B cell (primary cell): ENCODE results near the gene CERS1. TPM values are rescaled to one million over a fixed set of nuclear protein-coding genes. Genes with fewer than 3 reads are reported as not detected.

Experiments
- ATAC-seq: fragments of 200-7000 bp; cut with Tn5 transposase; one replicate; pipeline ENCODE4 v1.10.0; 2021; ENCODE audit warnings: low read depth, mild to moderate bottlenecking, moderate number of reproducible peaks, moderate library complexity
- CTCF ChIA-PET: fragments of 350-600 bp; sonication (Branson Sonifier 250); formaldehyde crosslinking; loops from one replicate; lab custom pipeline; 2021; ENCODE audit warnings: antibody characterized with exemption, inconsistent platforms; lab: Charles Lee
- POLR2A ChIA-PET: fragments of 350-600 bp; sonication (Branson Sonifier 250); formaldehyde crosslinking; loops from one replicate; lab custom pipeline; 2021; ENCODE audit warnings: antibody characterized with exemption; lab: Charles Lee
- DNase-seq: peaks from one replicate; pipeline ENCODE4 v3.0.0; 2013
- H2AFZ ChIP-seq: 2 replicates; pipeline ENCODE4 v1.6.1; 2012; ENCODE audit warnings: mild to moderate bottlenecking, low read depth, low read length; ENCODE audit not compliant: insufficient read depth, poor library complexity, severe bottlenecking
- H3K27ac ChIP-seq, 2 donors: 1 replicate in 1 of 2; 2 replicates in 1 of 2; pipeline ENCODE4 v1.5.1; 2012 to 2013; ENCODE audit warnings: low read length in 2 of 2, mild to moderate bottlenecking in 2 of 2, moderate library complexity in 1 of 2
- H3K27me3 ChIP-seq, 4 experiments: fragments of 200-600 bp in 1 of 4; sonication (generic) in 1 of 4; replicated peaks in 1 of 4; 1 replicate in 2 of 4; 2 replicates in 2 of 4; pipeline versions ENCODE4 v1.6.1 to v1.7.0; 2013 to 2016; ENCODE audit warnings: low read length in 3 of 4, mild to moderate bottlenecking in 2 of 4, mixed read lengths in 1 of 4, moderate library complexity in 1 of 4; ENCODE audit not compliant: insufficient read depth in 4 of 4, control insufficient read depth in 3 of 4; ENCODE audit errors: control extremely low read depth in 1 of 4
- H3K36me3 ChIP-seq, 2 experiments: replicated peaks in 1 of 2; 1 replicate in 1 of 2; 2 replicates in 1 of 2; pipeline versions ENCODE4 v1.6.1 to v1.7.1; 2013; ENCODE audit warnings: low read length in 1 of 2; ENCODE audit not compliant: insufficient read depth in 2 of 2, control insufficient read depth in 1 of 2; ENCODE audit errors: control extremely low read depth in 1 of 2, extremely low read depth in 1 of 2
- H3K4me1 ChIP-seq, 2 donors: fragments of 200-600 bp in 1 of 2; sonication (generic) in 1 of 2; 1 replicate in 1 of 2; 2 replicates in 1 of 2; pipeline versions ENCODE4 v1.5.1 to v1.6.1; 2013 to 2017; ENCODE audit warnings: low read length in 2 of 2; ENCODE audit not compliant: control insufficient read depth in 2 of 2, insufficient read depth in 2 of 2
- H3K4me2 ChIP-seq: replicated peaks from 2 replicates; pipeline ENCODE3; 2012; ENCODE audit warnings: mild to moderate bottlenecking, low read depth, low read length; ENCODE audit not compliant: poor library complexity, severe bottlenecking
- H3K4me3 ChIP-seq, 5 experiments: fragments of 200-600 bp in 1 of 5; sonication (generic) in 1 of 5; 1 replicate in 3 of 5; 2 replicates in 2 of 5; pipeline versions ENCODE4 v1.5.1 to v1.7.0; 2011 to 2016; ENCODE audit warnings: low read length in 4 of 5, mild to moderate bottlenecking in 4 of 5, low read depth in 2 of 5, control low read depth in 1 of 5, moderate library complexity in 1 of 5; ENCODE audit not compliant: insufficient read depth in 1 of 5; ENCODE audit errors: control extremely low read depth in 1 of 5, extremely low read depth in 1 of 5
- H3K79me2 ChIP-seq: fragments of 200-600 bp; sonication (generic); one replicate; pipeline ENCODE4 v1.6.0; 2016; ENCODE audit warnings: low read length; ENCODE audit not compliant: control insufficient read depth, insufficient read depth
- H3K9ac ChIP-seq: fragments of 200-600 bp; sonication (generic); 2 replicates; pipeline ENCODE4 v1.6.1; 2017; ENCODE audit warnings: mild to moderate bottlenecking, low read length, moderate library complexity
- H3K9me3 ChIP-seq, 3 donors: one replicate each; pipeline versions ENCODE4 v1.6.1 to v1.7.1; 2013; ENCODE audit warnings: low read length in 2 of 3; ENCODE audit not compliant: control insufficient read depth in 2 of 3, insufficient read depth in 1 of 3; ENCODE audit errors: control extremely low read depth in 1 of 3
- H4K20me1 ChIP-seq: 2 replicates; pipeline ENCODE4 v1.6.0; 2012; ENCODE audit warnings: mild to moderate bottlenecking, low read length; ENCODE audit not compliant: insufficient read depth, control insufficient read depth, poor library complexity, severe bottlenecking
- H3K27ac Mint-ChIP-seq: one replicate; pipeline ENCODE4 v1.8.0; 2021; ENCODE audit warnings: mixed read lengths
- H3K27me3 Mint-ChIP-seq: one replicate; pipeline ENCODE4 v1.8.0; 2021; ENCODE audit warnings: mixed read lengths
- H3K4me1 Mint-ChIP-seq: one replicate; pipeline ENCODE4 v1.8.0; 2021; ENCODE audit warnings: mixed read lengths
- H3K4me3 Mint-ChIP-seq: one replicate; pipeline ENCODE4 v1.8.0; 2021; ENCODE audit warnings: mixed read lengths
- H3K9me3 Mint-ChIP-seq: one replicate; pipeline ENCODE4 v1.8.0; 2022; ENCODE audit warnings: mixed read lengths; ENCODE audit not compliant: insufficient read depth
- EZH2 ChIP-seq: IDR thresholded peaks from 2 replicates; pipeline ENCODE4 v1.6.1; 2012; ENCODE audit warnings: borderline replicate concordance, low read depth, mild to moderate bottlenecking, moderate library complexity, low read length; ENCODE audit not compliant: insufficient read depth, poor library complexity, severe bottlenecking
- whole genome bisulfite sequencing: methylation state at CpG from one replicate; pipeline ENCODE4 v1.1.5; 2013; ENCODE audit warnings: missing lambda C conversion rate; ENCODE audit not compliant: insufficient coverage; 5-methylcytosine and 5-hydroxymethylcytosine counted together
- intact Hi-C: fragments of 100-400 bp; cut with micrococcal nuclease; formaldehyde crosslinking; loops from one replicate; pipeline ENCODE4 v1.10.0; 2022
- polyA plus RNA-seq: library from polyadenylated mRNA; depleted of rRNA; stranded (reverse); fragments of >200 nt; gene quantifications from 2 replicates; pipeline ENCODE4 v1.2.3, GENCODE V29; 2012
- total RNA-seq, 2 donors: library from RNA; stranded (reverse); fragments of 120-200 nt in 1 of 2; gene quantifications; 1 replicate in 1 of 2; 2 replicates in 1 of 2; pipeline versions ENCODE4 v1.2.3 to v1.2.4, GENCODE V29; 2013 to 2022
- TF ChIP-seq, protein P1 (sequence below): fragments of 200-600 bp; IDR thresholded peaks from one replicate; pipeline ENCODE4 v1.8.0; 2022; ENCODE audit warnings: antibody characterized with exemption, mild to moderate bottlenecking

Gene CERS1
- total and polyA plus RNA-seq, 2 donors (not counting 1 experiment from before 2014, with no cell fraction given) = not detected

- CTCF ChIA-PET = interaction anchor here (1.1 kb wide), 1 partner anchor 11 kb away, joined by 4 read pairs; no protein-coding TSS in a partner anchor
- no peak overlapping the region for H3K27ac Mint-ChIP-seq
These were observed 24.4 kb downstream of the CERS1 start for GRCh38 chr19:18871543-18871942.

More at GRCh38 chr19:18871543-18871942, 24.4 kb downstream of the CERS1 start:
- H3K9me3 ChIP-seq = peaks cover 0 to 3% (median 0%) of the 10 kb centered on the region in 3 donors
- Mint-ChIP-seq H3K9me3 (no peaks in the 10 kb centered on the region), H3K4me1 (peaks cover 14% of the 10 kb centered on the region), H3K4me3 (peak overlapping the region; percentile 1), H3K27me3 (peaks cover 19% of the 10 kb centered on the region)
- no peak overlapping the region for H2AFZ ChIP-seq
- WGBS = 66% methylated on average over 2 of the region's 7 CpGs
- H3K9ac ChIP-seq = no peak overlapping the region
- POLR2A ChIA-PET = interaction anchor here (0.9 kb wide), 1 partner anchor 14 kb away, joined by 6 read pairs; no protein-coding TSS in a partner anchor
- DNase-seq = no peak
- H3K4me3 ChIP-seq = no peak overlapping the region
- intact Hi-C loops = no loop called here
- peaks cover 30% of the 10 kb centered on the region for H4K20me1 ChIP-seq
- peaks cover 3% of the 10 kb centered on the region for H3K79me2 ChIP-seq
- H3K4me1 ChIP-seq = peaks cover 11 to 12% of the 10 kb centered on the region in 2 donors
- H3K27me3 ChIP-seq = peaks cover 0 to 28% (median 6%) of the 10 kb centered on the region in 4 experiments
- H3K36me3 ChIP-seq = peaks cover 0 to 14% of the 10 kb centered on the region in 2 experiments
- no peak overlapping the region for H3K27ac ChIP-seq
- TF ChIP-seq, protein P1, sequence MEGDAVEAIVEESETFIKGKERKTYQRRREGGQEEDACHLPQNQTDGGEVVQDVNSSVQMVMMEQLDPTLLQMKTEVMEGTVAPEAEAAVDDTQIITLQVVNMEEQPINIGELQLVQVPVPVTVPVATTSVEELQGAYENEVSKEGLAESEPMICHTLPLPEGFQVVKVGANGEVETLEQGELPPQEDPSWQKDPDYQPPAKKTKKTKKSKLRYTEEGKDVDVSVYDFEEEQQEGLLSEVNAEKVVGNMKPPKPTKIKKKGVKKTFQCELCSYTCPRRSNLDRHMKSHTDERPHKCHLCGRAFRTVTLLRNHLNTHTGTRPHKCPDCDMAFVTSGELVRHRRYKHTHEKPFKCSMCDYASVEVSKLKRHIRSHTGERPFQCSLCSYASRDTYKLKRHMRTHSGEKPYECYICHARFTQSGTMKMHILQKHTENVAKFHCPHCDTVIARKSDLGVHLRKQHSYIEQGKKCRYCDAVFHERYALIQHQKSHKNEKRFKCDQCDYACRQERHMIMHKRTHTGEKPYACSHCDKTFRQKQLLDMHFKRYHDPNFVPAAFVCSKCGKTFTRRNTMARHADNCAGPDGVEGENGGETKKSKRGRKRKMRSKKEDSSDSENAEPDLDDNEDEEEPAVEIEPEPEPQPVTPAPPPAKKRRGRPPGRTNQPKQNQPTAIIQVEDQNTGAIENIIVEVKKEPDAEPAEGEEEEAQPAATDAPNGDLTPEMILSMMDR = no peak
- no peak for TF ChIP-seq EZH2
- no peak for ATAC-seq
- H3K4me2 ChIP-seq = no peak overlapping the region
